Neural cell (in vitro differentiated cells): ENCODE data around the gene BPTF. TPM values are rescaled to one million over a fixed set of nuclear protein-coding genes. Genes with fewer than 3 reads are reported as not detected.
"Not testable (repeated sequence)": the region's sequence is repeated elsewhere in the genome, so short reads cannot be mapped to it uniquely, and the experiment has no call there.

Experiments
- H2AFZ ChIP-seq: fragments of 200-600, 300-800 bp; sonication (generic), shearing (Covaris generic); 2 replicates; pipeline ENCODE4 v1.6.0; 2014; ENCODE audit warnings: low read depth, mild to moderate bottlenecking, antibody characterized with exemption, low read length, moderate library complexity
- H3F3A ChIP-seq: fragments of 200-600 bp; shearing (Covaris generic); 2 replicates; pipeline ENCODE4 v1.6.1; 2016; ENCODE audit warnings: mild to moderate bottlenecking, moderate library complexity, mixed read lengths, antibody characterized with exemption, low read length; ENCODE audit not compliant: insufficient read depth, poor library complexity, severe bottlenecking
- H3K27ac ChIP-seq: fragments of 200-600, 300-800 bp; sonication (generic), shearing (Covaris generic); 2 replicates; pipeline ENCODE4 v1.5.1; 2014; ENCODE audit warnings: mild to moderate bottlenecking, low read length, moderate library complexity
- H3K27me3 ChIP-seq: fragments of 300-800, 200-600 bp; sonication (generic), shearing (Covaris generic); 2 replicates; pipeline ENCODE4 v1.6.0; 2014; ENCODE audit warnings: mild to moderate bottlenecking, low read depth, low read length, moderate library complexity; ENCODE audit not compliant: insufficient read depth
- H3K36me3 ChIP-seq: fragments of 300-800, 200-600 bp; sonication (generic), shearing (Covaris generic); 2 replicates; pipeline ENCODE4 v1.5.1; 2014; ENCODE audit warnings: mild to moderate bottlenecking, antibody characterized with exemption, low read length, moderate library complexity; ENCODE audit not compliant: insufficient read depth
- H3K4me2 ChIP-seq: fragments of 300-800, 200-600 bp; sonication (generic), shearing (Covaris generic); 2 replicates; pipeline ENCODE4 v1.6.0; 2014; ENCODE audit warnings: mild to moderate bottlenecking, low read length
- H3K4me3 ChIP-seq: fragments of 300-800, 200-600 bp; sonication (generic), shearing (Covaris generic); 2 replicates; pipeline ENCODE4 v1.5.1; 2014; ENCODE audit warnings: mild to moderate bottlenecking, low read length, moderate library complexity
- H3K79me2 ChIP-seq: fragments of 200-600 bp; shearing (Covaris generic); replicated peaks from 2 replicates; pipeline ENCODE4 v1.6.0; 2014; ENCODE audit warnings: mild to moderate bottlenecking, low read length, moderate library complexity; ENCODE audit not compliant: insufficient read depth
- H3K9ac ChIP-seq: fragments of 300-800, 200-600 bp; sonication (generic), shearing (Covaris generic); 2 replicates; pipeline ENCODE4 v1.6.1; 2016; ENCODE audit warnings: mild to moderate bottlenecking, low read length, mixed read lengths
- H3K9me2 ChIP-seq: fragments of 200-600 bp; shearing (Covaris generic); 2 replicates; pipeline ENCODE4 v1.6.1; 2016; ENCODE audit warnings: mild to moderate bottlenecking, low read length, mixed read lengths; ENCODE audit not compliant: insufficient read depth
- H3K9me3 ChIP-seq: fragments of 200-600, 300-800 bp; sonication (generic), shearing (Covaris generic); 2 replicates; pipeline ENCODE4 v1.6.1; 2016; ENCODE audit warnings: mild to moderate bottlenecking, mixed run types, low read length, moderate library complexity, mixed read lengths
- H4K20me1 ChIP-seq: fragments of 200-600 bp; shearing (Covaris generic); 2 replicates; pipeline ENCODE4 v1.6.1; 2016; ENCODE audit warnings: mild to moderate bottlenecking, mixed run types; ENCODE audit not compliant: insufficient read depth
- EP300 ChIP-seq: fragments of 450-650 bp; conservative IDR thresholded peaks from 2 replicates; pipeline ENCODE4 v1.6.1; 2014; ENCODE audit warnings: antibody characterized with exemption, mild to moderate bottlenecking, moderate library complexity; ENCODE audit not compliant: poor library complexity, severe bottlenecking
- EZH2 ChIP-seq: fragments of 200-600, 300-800 bp; shearing (Covaris generic), sonication (generic); IDR thresholded peaks from 2 replicates; pipeline ENCODE4 v1.6.1; 2014; ENCODE audit warnings: antibody characterized with exemption, low read length, borderline replicate concordance, mild to moderate bottlenecking; ENCODE audit not compliant: insufficient read depth, poor library complexity, severe bottlenecking
- MXI1 ChIP-seq: fragments of 450-650 bp; conservative IDR thresholded peaks from 2 replicates; pipeline ENCODE4 v1.6.1; 2014; ENCODE audit warnings: antibody characterized with exemption, mild to moderate bottlenecking; ENCODE audit not compliant: poor library complexity, severe bottlenecking
- POLR2AphosphoS5 ChIP-seq: IDR thresholded peaks from 2 replicates; pipeline ENCODE4 v1.6.1; 2012
- RAD21 ChIP-seq: fragments of 450-650 bp; conservative IDR thresholded peaks from 2 replicates; pipeline ENCODE4 v1.6.1; 2014; ENCODE audit warnings: antibody characterized with exemption, mild to moderate bottlenecking, moderate library complexity
- SMC3 ChIP-seq: fragments of 450-650 bp; conservative IDR thresholded peaks from 2 replicates; pipeline ENCODE4 v1.6.1; 2014; ENCODE audit warnings: antibody characterized with exemption, mild to moderate bottlenecking, moderate library complexity; ENCODE audit not compliant: poor library complexity
- TAF1 ChIP-seq: IDR thresholded peaks from 2 replicates; pipeline ENCODE4 v1.6.1; 2012; ENCODE audit warnings: low read depth
- polyA plus RNA-seq: library from polyadenylated mRNA; depleted of rRNA; stranded (reverse); fragments of >200 nt; gene quantifications from 2 replicates; pipeline ENCODE4 v1.2.3, GENCODE V29; 2014
- TF ChIP-seq, protein P1 (sequence below): IDR thresholded peaks from 2 replicates; pipeline ENCODE4 v1.6.1; 2012; ENCODE audit warnings: borderline replicate concordance
- TF ChIP-seq, protein P2 (sequence below): fragments of 450-650 bp; IDR thresholded peaks from 2 replicates; pipeline ENCODE4 v1.5.1; 2014; ENCODE audit warnings: antibody characterized with exemption, mild to moderate bottlenecking, moderate library complexity; ENCODE audit not compliant: poor library complexity, severe bottlenecking

The BPTF gene
- polyA plus RNA-seq, 1 donor from 2014 or later = 46.7 TPM

DNA sequence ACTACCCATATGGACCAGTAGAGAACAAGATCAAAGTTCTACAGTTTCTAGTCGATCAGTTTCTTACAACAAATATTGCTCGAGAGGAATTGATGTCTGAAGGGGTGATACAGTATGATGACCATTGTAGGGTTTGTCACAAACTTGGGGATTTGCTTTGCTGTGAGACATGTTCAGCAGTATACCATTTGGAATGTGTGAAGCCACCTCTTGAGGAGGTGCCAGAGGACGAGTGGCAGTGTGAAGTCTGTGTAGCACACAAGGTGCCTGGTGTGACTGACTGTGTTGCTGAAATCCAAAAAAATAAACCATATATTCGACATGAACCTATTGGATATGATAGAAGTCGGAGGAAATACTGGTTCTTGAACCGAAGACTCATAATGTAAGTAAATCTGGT lies 29.1 kb downstream of the BPTF start:
- Histone ChIP-seq H3K4me2 (no peak overlapping the region), H3K9ac (no peak overlapping the region), H3F3A (no peaks in the 10 kb centered on the region), H3K9me2 (no peaks in the 10 kb centered on the region), H3K79me2 (peaks cover 83% of the 10 kb centered on the region), H2AFZ (no peak overlapping the region), H4K20me1 (peaks cover 2% of the 10 kb centered on the region), H3K36me3 (peaks cover 19% of the 10 kb centered on the region), H3K9me3 (no peaks in the 10 kb centered on the region), H3K27me3 (no peaks in the 10 kb centered on the region), H3K27ac (no peak overlapping the region), H3K4me3 (no peak overlapping the region)
- TF ChIP-seq, protein P1, sequence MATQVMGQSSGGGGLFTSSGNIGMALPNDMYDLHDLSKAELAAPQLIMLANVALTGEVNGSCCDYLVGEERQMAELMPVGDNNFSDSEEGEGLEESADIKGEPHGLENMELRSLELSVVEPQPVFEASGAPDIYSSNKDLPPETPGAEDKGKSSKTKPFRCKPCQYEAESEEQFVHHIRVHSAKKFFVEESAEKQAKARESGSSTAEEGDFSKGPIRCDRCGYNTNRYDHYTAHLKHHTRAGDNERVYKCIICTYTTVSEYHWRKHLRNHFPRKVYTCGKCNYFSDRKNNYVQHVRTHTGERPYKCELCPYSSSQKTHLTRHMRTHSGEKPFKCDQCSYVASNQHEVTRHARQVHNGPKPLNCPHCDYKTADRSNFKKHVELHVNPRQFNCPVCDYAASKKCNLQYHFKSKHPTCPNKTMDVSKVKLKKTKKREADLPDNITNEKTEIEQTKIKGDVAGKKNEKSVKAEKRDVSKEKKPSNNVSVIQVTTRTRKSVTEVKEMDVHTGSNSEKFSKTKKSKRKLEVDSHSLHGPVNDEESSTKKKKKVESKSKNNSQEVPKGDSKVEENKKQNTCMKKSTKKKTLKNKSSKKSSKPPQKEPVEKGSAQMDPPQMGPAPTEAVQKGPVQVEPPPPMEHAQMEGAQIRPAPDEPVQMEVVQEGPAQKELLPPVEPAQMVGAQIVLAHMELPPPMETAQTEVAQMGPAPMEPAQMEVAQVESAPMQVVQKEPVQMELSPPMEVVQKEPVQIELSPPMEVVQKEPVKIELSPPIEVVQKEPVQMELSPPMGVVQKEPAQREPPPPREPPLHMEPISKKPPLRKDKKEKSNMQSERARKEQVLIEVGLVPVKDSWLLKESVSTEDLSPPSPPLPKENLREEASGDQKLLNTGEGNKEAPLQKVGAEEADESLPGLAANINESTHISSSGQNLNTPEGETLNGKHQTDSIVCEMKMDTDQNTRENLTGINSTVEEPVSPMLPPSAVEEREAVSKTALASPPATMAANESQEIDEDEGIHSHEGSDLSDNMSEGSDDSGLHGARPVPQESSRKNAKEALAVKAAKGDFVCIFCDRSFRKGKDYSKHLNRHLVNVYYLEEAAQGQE = no peak
- TF ChIP-seq POLR2AphosphoS5 = no peak
- no peak for TF ChIP-seq SMC3
- TF ChIP-seq RAD21 = no peak
- no peak for TF ChIP-seq TAF1
- TF ChIP-seq EZH2 = no peak
- TF ChIP-seq, protein P2, sequence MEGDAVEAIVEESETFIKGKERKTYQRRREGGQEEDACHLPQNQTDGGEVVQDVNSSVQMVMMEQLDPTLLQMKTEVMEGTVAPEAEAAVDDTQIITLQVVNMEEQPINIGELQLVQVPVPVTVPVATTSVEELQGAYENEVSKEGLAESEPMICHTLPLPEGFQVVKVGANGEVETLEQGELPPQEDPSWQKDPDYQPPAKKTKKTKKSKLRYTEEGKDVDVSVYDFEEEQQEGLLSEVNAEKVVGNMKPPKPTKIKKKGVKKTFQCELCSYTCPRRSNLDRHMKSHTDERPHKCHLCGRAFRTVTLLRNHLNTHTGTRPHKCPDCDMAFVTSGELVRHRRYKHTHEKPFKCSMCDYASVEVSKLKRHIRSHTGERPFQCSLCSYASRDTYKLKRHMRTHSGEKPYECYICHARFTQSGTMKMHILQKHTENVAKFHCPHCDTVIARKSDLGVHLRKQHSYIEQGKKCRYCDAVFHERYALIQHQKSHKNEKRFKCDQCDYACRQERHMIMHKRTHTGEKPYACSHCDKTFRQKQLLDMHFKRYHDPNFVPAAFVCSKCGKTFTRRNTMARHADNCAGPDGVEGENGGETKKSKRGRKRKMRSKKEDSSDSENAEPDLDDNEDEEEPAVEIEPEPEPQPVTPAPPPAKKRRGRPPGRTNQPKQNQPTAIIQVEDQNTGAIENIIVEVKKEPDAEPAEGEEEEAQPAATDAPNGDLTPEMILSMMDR = no peak
- no peak for TF ChIP-seq MXI1
- no peak for TF ChIP-seq EP300

DNA sequence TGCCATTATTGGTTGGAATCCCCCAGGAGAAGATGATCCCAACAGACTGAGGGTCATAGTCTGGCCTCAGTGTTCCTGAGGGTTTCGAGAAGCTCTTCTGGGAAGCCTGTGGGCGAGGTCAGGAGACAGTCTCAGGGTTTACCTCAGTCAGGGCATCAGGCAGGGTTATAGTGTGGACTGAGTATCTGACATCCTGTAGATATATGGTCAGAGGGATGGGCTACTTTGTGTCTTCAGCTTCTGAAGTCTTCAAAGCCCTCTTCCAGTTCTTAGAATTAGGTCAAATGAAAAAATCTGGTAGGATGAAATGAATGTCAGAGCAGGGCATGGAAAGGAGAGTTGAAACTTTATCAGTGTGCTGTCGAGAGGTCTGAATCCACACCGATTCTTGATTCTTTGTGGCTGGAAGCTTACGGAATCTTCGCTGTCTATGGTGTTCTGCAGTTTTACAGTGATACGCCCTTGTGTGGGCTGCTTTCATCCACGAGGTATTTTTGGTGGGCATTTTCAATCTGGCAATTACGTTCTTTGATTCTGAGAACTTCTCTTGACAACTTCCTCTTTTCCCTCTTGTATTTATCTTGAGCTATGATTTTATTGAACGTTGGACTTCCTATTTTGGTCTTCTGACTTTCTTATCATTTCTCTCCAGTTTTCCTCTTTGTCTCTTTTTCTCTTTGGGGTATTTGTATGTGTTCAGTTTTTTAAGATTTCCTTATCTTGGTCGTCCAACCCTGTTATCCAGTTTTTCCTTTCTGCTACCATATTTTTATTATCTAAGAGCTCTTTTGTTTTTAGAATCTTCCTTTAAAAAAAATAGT lies 30.4 kb downstream of the BPTF start:
- no peak for TF ChIP-seq EZH2
- TF ChIP-seq, protein P1 = no peak
- no peak for TF ChIP-seq TAF1
- no peak for TF ChIP-seq MXI1
- TF ChIP-seq SMC3 = no peak
- no peak for TF ChIP-seq RAD21
- peaks cover 2% of the 10 kb centered on the region for H4K20me1 ChIP-seq
- H3K27me3 ChIP-seq = no peaks in the 10 kb centered on the region
- H3K4me2 ChIP-seq = no peak overlapping the region
- H3K27ac ChIP-seq = no peak overlapping the region
- H3K9me3 ChIP-seq = no peaks in the 10 kb centered on the region
- H3K79me2 ChIP-seq = peaks cover 83% of the 10 kb centered on the region
- H3K9me2 ChIP-seq = no peaks in the 10 kb centered on the region
- H3K36me3 ChIP-seq = peaks cover 19% of the 10 kb centered on the region
- H3F3A ChIP-seq = no peaks in the 10 kb centered on the region
- H2AFZ ChIP-seq = no peak overlapping the region
- no peak overlapping the region for H3K9ac ChIP-seq
- H3K4me3 ChIP-seq = no peak overlapping the region

DNA sequence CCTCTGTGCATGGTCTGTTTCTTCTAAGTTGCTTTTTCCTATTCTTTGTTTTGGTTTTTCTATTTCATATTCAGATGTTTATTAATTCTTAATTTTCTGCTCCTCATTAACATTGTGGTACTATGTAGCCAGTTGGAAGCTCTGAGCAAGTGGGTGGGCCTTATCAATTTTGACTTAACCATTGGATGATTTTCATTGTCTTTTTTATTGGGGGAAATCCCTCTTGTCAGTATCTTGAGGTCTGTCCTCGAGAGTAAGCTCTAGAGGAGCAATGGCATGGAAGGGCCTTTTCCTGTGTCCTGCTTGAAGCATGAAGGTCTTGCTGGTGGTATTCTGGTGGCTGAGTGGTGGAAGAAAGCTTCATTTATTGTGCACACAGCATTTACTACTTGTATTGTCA lies 31.1 kb downstream of the BPTF start:
- Histone ChIP-seq H3K79me2 (peaks cover 79% of the 10 kb centered on the region), H3K36me3 (peaks cover 19% of the 10 kb centered on the region)
- not testable (repeated sequence) for H2AFZ ChIP-seq, H3K9me2 ChIP-seq, H3K4me3 ChIP-seq, H3K9ac ChIP-seq, H3K27ac ChIP-seq, H4K20me1 ChIP-seq, H3K4me2 ChIP-seq, H3F3A ChIP-seq, H3K9me3 ChIP-seq, H3K27me3 ChIP-seq
